Ishikawa (cell line): ENCODE data around the gene LNX2.

ENCODE experiments used
- CEBPB ChIP-seq: IDR thresholded peaks from 2 replicates; pipeline ENCODE4 v1.6.1; 2012
- CREB1 ChIP-seq: IDR thresholded peaks from 2 replicates; pipeline ENCODE4 v1.6.1; 2012; ENCODE audit warnings: low read depth
- EGR1 ChIP-seq: IDR thresholded peaks from 2 replicates; pipeline ENCODE4 v1.6.1; 2012
- EP300 ChIP-seq: IDR thresholded peaks from 2 replicates; pipeline ENCODE4 v1.6.1; 2012; ENCODE audit warnings: borderline replicate concordance
- FOXM1 ChIP-seq: IDR thresholded peaks from 2 replicates; pipeline ENCODE4 v1.6.1; 2012; ENCODE audit warnings: low read depth, borderline replicate concordance
- NFIC ChIP-seq: IDR thresholded peaks from 2 replicates; pipeline ENCODE4 v1.6.1; 2012
- RAD21 ChIP-seq: IDR thresholded peaks from 2 replicates; pipeline ENCODE4 v1.6.1; 2012; ENCODE audit warnings: low read depth
- TAF1 ChIP-seq: IDR thresholded peaks from 2 replicates; pipeline ENCODE4 v1.6.1; 2012; ENCODE audit warnings: low read depth, mild to moderate bottlenecking
- TCF12 ChIP-seq: IDR thresholded peaks from 2 replicates; pipeline ENCODE4 v1.6.1; 2012; ENCODE audit warnings: low read depth
- TEAD4 ChIP-seq: IDR thresholded peaks from 2 replicates; pipeline ENCODE4 v1.6.1; 2012
- YY1 ChIP-seq: IDR thresholded peaks from 2 replicates; pipeline ENCODE4 v1.6.1; 2012; ENCODE audit warnings: low read depth
- ZBTB7A ChIP-seq: IDR thresholded peaks from 2 replicates; pipeline ENCODE4 v1.6.1; 2012; ENCODE audit warnings: low read depth
- TF ChIP-seq, protein P1 (sequence below): IDR thresholded peaks from 2 replicates; pipeline ENCODE4 v1.6.1; 2012; ENCODE audit warnings: low read depth, mild to moderate bottlenecking
- TF ChIP-seq, protein P2 (sequence below): IDR thresholded peaks from 2 replicates; pipeline ENCODE4 v1.6.1; 2012
- TF ChIP-seq, protein P3 (sequence below): IDR thresholded peaks from 2 replicates; pipeline ENCODE4 v1.6.1; 2012

LNX2 gene

DNA sequence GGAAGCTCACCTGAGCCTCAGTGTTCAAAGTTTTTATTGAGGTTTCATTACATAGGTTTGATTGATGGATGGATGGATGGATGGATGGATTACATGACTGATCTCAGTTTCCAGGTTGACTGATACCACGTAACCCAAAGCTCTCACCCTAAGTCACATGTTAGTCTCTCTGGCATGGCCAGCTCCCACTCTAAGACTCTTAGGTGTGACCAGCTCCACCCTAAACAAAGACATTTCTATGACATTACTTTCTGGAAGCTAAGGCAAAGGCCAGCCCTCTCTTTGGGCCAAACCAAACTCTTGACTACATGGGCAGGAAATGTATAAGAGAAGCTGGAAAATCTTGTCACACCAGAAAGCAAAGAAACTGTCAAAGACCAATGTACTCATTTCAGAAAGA is 30.0 kb upstream of the LNX2 start:
- TF ChIP-seq TAF1 (no peak), TEAD4 (no peak), FOXM1 (no peak), YY1 (no peak), EGR1 (no peak), ZBTB7A (no peak), EP300 (no peak), RAD21 (no peak), TCF12 (no peak), CEBPB (no peak)
- TF ChIP-seq, protein P1, sequence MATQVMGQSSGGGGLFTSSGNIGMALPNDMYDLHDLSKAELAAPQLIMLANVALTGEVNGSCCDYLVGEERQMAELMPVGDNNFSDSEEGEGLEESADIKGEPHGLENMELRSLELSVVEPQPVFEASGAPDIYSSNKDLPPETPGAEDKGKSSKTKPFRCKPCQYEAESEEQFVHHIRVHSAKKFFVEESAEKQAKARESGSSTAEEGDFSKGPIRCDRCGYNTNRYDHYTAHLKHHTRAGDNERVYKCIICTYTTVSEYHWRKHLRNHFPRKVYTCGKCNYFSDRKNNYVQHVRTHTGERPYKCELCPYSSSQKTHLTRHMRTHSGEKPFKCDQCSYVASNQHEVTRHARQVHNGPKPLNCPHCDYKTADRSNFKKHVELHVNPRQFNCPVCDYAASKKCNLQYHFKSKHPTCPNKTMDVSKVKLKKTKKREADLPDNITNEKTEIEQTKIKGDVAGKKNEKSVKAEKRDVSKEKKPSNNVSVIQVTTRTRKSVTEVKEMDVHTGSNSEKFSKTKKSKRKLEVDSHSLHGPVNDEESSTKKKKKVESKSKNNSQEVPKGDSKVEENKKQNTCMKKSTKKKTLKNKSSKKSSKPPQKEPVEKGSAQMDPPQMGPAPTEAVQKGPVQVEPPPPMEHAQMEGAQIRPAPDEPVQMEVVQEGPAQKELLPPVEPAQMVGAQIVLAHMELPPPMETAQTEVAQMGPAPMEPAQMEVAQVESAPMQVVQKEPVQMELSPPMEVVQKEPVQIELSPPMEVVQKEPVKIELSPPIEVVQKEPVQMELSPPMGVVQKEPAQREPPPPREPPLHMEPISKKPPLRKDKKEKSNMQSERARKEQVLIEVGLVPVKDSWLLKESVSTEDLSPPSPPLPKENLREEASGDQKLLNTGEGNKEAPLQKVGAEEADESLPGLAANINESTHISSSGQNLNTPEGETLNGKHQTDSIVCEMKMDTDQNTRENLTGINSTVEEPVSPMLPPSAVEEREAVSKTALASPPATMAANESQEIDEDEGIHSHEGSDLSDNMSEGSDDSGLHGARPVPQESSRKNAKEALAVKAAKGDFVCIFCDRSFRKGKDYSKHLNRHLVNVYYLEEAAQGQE: no peak
- TF ChIP-seq, protein P2, sequence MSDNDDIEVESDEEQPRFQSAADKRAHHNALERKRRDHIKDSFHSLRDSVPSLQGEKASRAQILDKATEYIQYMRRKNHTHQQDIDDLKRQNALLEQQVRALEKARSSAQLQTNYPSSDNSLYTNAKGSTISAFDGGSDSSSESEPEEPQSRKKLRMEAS: no peak

DNA sequence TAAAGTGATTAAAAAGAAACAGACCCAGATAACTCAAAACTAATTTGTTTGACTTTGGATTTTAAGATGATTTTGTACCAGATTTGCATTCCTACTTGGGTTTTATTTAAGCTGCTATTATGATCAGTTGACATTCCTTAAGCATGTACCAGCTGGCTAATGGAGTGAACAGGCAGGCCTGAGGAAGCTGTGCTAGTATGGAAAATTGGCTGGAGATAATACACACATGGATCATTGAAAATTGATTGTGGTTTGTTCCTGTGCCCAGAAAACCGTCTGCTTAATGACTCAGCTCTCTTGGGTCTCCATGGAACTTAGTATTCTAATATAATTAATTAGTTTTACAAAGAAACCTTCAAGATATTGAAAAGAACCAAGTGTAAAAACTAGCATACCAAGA is 24.0 kb upstream of the LNX2 start:
- TF ChIP-seq FOXM1 (no peak), EGR1 (no peak), EP300 (no peak), YY1 (no peak), CREB1 (no peak), ZBTB7A (no peak), NFIC (no peak), RAD21 (no peak), TCF12 (no peak), CEBPB (no peak), TAF1 (no peak), TEAD4 (no peak)
- TF ChIP-seq, protein P1: no peak
- TF ChIP-seq, protein P2: no peak
- TF ChIP-seq, protein P3, sequence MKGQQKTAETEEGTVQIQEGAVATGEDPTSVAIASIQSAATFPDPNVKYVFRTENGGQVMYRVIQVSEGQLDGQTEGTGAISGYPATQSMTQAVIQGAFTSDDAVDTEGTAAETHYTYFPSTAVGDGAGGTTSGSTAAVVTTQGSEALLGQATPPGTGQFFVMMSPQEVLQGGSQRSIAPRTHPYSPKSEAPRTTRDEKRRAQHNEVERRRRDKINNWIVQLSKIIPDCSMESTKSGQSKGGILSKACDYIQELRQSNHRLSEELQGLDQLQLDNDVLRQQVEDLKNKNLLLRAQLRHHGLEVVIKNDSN: no peak

DNA sequence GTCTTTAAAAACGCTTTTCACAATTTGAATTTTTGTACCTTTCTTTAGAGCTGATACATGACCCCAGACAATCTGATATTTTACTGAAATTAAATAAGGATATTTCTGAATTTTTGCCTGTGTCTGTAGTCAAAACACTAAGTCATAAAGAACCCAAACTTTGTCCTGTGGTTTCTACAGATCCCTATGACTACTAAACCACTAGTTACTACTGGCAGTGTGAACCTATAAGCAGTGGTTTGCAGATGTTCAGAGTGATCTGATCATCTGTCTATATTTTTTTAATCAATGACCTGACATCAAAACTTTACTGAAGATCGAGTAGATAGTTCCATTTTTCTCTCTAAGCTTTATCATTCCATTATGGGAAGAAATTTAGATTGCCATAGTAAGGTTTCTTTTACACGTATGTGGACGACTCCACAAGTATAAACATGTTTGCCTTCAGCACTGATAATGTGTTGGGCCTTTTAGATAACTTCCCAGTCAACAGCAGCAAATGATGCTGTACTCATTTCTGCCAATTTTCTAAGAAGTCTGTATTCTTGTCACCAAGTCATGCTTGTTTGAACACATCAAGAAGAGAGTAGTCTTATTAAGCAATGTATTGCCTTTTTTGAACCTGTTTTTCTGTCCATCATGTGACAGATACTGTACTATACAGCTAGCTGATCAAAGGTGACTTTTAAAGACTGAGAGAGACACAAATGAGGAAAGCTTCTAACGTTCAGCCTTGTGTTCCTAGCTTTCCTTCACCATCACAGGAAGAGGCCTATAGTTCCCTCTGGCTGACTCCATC is 23.2 kb upstream of the LNX2 start:
- TF ChIP-seq YY1 (no peak), TAF1 (no peak), FOXM1 (no peak), ZBTB7A (no peak), RAD21 (no peak), EP300 (no peak), NFIC (no peak), TCF12 (no peak)
- TF ChIP-seq, protein P2: no peak

DNA sequence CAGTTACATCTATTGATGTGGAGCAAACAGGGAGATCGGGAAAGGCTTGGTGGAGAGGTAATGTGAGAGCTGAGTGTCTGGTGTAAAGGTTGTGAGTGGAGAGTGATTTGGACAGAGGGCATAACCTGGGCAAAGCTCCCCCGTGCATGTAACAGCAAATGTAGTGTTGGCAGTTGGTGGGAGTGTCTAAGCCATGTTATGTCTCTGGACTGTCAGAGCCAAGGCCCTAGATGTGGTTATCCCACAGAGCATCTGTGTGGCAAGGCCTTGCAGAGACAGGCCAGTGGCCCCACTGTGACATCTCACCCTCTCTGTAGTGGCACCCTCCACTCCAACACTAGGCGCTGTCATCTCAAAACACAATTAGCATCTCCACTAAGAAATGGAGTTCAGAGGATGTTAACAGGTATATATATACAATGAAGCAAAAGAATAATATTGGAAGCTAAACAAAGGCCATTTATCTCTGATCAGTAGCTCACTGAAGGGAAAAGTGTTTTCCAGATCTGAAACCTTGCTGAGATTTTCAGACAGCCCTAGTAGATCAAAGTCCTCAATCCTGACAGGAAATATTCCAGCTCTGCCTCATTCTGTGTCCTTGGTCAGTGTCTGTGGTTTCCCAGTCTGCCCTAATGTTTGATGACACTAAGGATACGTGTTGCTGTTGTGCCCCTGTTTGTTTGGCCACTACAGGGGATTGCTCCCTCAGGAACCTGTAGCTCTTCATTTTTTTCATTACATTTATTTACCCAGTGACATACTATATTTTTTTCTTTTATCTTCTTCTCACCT is 21.6 kb upstream of the LNX2 start:
- TF ChIP-seq, protein P2: no peak
- no peak for TF ChIP-seq ZBTB7A
- no peak for TF ChIP-seq EGR1
- TF ChIP-seq TCF12: no peak
- TF ChIP-seq, protein P3: no peak

DNA sequence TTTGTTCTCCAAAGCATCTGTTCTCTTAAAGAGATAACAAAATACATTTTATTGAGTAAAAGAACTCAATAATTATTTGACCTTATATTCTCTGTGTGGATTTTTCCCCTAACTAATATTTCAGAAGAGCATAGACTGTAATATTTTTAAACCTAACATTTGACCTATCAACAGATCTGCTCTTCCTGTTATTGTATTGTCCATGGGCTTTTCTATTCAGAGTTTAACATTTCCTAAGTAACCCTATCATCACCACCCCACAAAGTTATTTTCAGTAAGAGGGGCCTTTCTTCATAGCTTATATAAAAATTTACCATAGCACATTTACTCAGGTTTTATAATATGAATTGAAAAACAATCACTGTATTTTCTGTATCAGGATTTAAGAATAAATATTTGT is 18.9 kb upstream of the LNX2 start:
- TF ChIP-seq FOXM1 (no peak), EGR1 (no peak), TEAD4 (no peak), CEBPB (no peak), EP300 (no peak), CREB1 (no peak), TAF1 (no peak), TCF12 (no peak), ZBTB7A (no peak), RAD21 (no peak)
- TF ChIP-seq, protein P2: no peak
- TF ChIP-seq, protein P1: no peak
- TF ChIP-seq, protein P3: no peak
